ENCODE results near the gene CD8A.

The CD8A gene

DNA sequence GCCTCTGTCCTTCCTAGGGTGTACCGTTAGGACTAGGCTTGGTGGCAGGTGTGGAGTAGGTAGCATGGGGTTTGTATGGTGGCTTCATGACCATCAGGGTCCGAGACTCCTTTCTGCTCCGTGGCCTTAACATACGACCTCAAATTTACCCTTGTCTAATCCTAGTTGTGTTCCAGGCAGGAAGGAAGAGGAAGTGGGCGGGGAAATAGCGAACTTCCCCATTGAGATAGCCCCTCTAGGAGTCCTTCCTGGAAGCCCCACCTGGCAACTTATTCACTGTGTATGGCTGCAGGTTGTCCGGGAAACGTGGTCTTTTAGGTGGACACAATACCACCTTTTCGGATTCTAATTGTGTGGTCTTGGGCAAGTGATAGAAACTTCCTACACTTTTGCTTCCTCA lies 9.3 kb downstream of the CD8A start:
- in situ Hi-C loops (cut with MboI; ENCODE audit: low sequenced_read_pairs), result no loop called here

DNA sequence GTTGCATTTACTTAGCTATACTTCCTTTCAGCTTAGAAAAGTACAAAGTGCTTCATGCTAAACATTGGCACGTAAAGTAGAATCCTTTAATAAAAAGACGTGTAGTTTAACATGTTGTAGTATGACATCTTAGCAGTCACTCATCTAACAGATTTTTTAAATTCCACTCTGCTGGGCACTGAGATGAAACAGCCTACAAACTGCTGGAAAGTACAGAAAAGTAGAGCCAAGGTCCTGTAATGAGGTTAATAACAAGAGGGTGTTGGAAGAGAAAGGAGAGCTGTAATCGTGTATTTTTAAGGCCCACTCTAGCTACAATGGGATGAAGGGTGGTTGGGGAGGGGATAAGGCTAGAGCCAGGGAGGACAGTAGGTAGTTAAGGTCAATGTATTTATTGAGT lies 10.7 kb downstream of the CD8A start:
- in situ Hi-C loops (cut with MboI; ENCODE audit: low sequenced_read_pairs), result no loop called here

DNA sequence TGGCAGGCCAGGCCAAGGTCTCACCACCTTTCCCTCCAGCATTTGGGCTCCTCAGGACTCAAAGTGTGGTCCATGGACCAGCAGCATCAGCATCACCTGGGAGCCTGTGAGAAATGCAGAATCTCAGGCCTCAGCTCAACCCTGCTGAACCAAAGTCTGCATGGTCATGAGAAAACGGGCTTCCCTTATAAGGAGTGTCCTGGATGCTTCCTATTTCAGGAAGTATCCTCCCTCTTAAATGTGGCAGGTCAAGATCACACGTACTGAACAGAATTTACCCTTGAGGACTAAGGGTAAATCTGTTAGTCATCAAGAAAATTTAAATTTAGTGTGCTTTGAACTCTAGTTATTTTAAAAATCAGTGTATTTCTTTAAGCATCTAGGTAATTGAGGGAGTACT lies 11.8 kb downstream of the CD8A start:
- in situ Hi-C loops (cut with MboI; ENCODE audit: low sequenced_read_pairs), result no loop called here

DNA sequence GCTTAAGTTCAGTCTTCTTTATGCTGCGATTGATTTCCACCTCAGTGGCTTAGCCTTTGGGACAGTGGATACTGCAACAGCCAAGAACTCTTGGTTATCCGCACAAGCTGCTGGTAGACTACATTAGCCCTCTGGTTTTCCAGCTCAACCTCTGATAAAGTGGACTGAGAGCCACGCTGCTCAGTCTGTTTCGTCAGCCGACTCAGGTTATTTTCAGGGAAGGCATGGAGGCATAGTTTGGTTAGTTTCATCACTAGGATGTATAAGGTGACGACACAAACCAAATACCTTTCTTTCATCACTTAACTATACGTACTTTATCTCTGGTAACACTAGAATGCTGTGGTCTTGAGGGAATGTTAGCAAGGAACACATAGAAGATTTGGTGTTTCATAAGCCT lies 14.2 kb downstream of the CD8A start:
- in situ Hi-C loops (cut with MboI; ENCODE audit: low sequenced_read_pairs), result no loop called here

DNA sequence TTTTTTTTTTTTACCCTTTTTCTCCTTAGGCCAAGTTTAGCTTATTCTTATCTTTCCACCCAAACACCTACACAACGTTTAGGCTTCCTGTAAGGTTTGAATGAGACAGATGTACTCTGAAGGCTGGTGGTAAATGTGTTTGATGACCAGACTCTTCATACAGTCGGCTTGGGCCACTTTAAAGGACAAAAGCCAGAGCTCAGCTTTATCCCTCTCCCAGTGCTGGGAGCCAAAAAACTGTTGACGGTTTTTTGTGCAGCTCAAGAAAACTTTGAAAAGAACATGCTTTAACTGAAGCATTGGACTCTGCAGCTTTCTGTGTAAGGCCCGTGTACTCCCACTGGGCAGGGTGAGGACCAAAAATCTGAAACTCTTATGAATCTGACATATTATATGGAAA lies 15.4 kb downstream of the CD8A start:
- in situ Hi-C loops (cut with MboI; ENCODE audit: low sequenced_read_pairs), result no loop called here

DNA sequence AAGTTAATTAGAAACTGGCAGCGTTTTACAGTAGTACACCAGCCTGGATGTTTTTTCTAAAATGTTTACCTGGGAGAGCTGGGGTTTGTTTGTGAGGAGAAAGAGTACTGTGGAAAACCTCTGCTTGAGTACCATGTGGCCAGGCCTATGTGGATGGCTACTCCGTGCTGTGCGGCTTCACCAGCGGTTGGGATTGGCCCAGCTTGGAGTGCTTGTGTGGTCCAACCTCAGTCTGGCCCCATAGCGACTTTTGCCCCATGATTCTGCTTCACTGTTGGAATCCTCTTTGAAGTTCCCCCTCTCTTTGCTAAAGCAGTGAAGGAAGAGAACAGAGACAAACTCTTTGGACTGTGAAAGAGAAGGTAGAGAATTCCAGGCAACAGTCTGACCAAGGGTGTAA lies 15.9 kb downstream of the CD8A start:
- in situ Hi-C loops (cut with MboI; ENCODE audit: low sequenced_read_pairs), result no loop called here

DNA sequence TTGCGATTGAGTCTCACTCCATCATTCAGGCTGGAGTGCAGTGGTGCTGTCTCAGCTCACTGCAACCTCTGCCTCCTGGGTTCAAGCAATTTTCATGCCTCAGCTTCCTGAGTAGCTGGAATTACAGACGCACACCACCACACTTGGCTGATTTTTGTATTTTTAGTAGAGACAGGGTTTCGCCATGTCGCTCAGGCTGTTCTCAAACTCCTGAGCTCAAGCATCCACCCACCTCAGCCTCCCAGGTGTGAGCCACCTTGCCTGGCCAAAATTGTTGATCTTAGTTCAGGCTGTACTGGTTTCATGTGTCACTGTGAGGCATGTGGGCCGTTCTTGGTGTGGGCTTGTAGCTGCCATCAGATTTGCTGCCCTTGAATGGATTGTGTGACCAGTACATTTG lies 18.1 kb downstream of the CD8A start:
- in situ Hi-C loops (cut with MboI; ENCODE audit: low sequenced_read_pairs), result no loop called here

DNA sequence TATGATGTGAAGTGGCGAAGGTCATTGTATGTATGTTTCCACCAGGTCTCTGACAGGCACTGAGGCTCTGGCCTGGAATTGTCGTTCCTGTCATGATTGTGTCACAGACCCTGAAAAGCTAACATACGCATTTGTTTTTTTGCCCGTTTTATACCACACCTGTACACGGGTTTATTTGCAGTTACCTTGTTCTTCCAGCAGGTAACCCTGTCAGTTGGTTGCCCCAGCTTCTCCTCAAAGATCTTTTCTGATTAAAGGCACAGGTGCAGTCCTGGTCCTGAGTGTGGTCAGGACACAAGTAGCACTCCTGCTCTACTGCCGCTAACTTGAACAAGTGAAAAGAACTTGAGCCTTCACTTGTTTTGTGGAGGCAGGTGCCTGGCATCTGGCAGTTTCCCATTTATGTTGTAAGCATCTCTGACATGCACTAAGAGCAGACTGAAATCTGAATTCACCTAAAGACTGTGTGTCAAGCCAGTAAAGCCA lies 19.9 kb downstream of the CD8A start:
- in situ Hi-C loops (cut with MboI; ENCODE audit: low sequenced_read_pairs), result no loop called here

DNA sequence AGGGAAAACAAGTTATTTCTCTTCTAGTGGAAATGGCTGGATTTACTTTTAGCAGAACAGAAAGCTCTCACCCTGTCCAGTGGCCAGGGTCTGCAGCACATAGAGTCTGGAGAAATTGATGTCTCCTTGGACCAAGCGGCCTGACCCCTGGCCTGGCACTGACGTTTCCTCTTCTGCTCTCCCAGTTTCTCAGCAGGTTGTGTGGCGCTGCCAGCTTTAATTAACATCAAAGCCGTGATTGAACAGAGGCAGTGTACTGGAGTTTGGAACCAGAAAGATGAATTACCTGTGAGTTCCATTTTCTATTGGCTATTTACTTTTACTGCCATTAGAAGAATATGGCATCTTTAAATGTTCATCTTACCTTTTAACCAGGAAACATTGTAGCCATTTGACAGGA lies 20.9 kb downstream of the CD8A start:
- in situ Hi-C loops (cut with MboI; ENCODE audit: low sequenced_read_pairs), result no loop called here

DNA sequence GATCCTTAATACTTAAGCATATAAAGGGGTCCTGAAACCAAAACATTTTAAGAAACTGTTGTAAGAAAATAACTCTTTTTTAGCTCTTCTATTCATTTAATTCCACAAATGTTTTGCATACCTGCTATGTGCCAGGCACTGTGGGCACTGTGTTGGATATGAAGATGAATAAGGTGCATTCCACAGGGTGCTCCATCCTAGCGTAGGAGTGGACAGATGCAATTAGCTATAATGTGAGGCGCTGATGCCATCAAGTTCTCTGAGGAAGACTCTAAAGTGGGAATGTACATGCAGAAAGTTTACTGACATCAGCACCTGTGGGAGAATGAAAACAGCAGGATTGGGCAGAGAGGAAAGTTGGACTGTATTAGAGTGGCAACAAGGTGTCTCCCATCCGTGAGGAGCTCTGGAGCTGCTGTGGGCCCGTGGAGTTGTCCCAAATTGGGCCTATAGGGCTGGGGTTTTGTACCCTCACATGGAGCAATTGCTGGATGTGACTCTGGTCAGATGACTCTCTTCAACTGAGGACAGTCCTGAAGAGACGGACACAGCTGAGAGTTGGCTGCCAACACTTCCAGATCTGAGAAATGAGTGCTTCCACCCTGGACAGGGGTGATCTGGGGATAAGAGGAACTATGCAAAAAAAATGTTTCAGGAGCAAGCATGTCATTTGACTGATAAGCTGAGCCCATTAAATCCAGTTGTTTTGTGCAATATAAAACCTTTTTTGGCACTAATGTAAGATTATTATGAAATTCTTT lies 22.3 kb downstream of the CD8A start:
- in situ Hi-C loops (cut with MboI; ENCODE audit: low sequenced_read_pairs), result no loop called here

DNA sequence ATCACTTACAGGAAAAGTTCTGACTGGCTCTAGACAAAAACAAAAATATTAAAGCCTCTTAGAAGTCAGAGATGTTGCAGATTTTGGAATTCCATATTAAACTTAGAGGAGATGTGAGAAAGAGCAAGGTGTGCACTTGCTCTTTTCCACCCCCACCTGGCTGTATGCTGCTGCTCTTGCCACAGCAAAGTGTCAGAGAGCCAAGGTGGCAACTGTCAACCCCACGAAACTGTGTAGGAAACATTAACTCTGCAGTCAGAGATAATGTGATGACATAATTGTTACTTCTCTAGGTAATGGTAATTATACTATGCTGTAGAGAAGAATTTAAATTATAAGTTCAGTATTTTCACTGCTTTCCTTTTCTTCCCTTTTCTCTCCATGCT lies 25.4 kb downstream of the CD8A start:
- in situ Hi-C loops (cut with MboI; ENCODE audit: low sequenced_read_pairs), result no loop called here

DNA sequence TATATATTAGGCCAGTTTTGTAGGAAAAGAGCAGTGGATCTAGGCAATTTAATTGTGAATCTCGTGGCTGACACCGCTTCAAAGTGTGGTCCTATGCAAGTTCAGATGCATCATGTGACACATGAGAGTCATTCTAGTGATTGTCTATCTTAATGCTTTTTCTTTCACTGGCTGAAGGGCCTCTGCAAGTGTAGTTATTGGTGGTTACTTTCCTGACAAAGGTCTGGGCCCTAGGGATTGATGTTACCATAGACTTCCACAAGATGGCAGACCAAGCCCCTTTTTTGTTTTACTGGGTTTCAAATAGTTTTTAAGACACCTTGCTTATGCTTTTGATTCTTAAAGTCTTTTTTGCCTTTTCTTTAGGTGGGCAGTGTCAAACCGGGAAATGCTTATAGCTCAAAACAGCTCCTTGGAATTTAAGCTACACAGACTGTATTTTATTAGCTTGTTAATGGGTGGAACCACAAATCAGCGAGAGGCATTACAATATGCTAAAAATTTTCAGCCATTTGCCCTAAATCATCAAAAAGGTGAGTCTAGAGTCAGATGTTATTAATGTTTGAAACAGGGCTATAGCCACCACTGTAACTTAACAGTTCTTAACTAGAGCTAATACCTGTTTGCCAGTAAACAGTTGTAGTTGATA lies 25.9 kb downstream of the CD8A start:
- in situ Hi-C loops (cut with MboI; ENCODE audit: low sequenced_read_pairs), result no loop called here

DNA sequence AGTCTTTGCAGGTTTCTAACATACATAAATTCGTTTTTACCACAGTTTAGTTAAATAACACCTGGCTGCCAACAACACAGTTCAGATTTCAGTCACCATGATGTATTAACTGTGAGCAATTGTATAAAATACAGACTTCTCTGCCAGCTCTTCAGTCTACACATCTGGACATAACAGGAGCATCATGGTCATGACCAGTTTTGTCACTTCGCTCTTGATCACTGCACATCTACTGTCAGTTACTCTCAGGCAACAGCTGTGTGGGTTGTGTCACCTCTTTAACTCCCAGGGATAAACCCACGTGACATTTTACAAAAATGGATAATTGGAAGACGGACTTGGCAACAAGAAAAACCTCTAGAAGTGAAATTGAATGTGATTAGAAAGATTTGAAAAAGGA lies 30.3 kb downstream of the CD8A start:
- in situ Hi-C loops (cut with MboI; ENCODE audit: low sequenced_read_pairs), result no loop called here

DNA sequence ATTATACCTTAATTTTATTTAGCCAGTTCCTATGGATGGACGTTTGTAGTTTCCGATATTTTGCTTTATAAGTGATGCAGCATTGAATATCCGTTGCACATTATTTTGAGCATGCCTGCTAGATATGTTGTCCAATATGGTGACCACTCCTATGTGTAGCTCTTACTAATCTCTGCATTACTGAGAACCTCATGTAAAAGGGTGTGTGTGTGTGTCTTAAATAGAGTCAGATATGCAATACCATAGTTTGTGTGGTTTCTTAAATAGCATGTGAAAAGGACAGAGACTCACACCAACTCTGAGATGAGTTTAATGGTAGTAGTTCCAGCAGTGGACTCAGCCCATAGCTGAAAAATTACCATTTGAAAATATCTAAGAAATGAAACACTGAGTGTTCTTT lies 32.3 kb downstream of the CD8A start:
- in situ Hi-C loops (cut with MboI; ENCODE audit: low sequenced_read_pairs), result no loop called here

DNA sequence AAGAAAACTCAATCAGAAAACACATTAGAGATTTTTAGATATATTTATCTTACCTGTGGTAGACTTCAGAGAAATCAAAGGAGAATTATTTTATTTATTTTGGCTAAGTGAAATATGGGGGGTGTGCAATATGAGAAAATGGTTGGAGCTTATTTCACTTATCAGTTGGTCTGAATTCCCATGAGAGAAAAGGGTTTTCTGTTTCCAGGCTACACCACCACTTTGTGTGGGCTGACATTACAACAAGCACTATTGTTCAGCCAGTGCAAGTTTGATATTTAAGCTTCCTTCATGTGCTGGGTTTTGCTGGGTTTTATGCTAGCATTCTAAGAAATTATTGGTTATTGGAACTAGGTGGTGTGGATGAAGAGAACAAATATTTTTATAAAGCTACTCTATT lies 37.1 kb downstream of the CD8A start:
- in situ Hi-C loops (cut with MboI; ENCODE audit: low sequenced_read_pairs), result no loop called here

DNA sequence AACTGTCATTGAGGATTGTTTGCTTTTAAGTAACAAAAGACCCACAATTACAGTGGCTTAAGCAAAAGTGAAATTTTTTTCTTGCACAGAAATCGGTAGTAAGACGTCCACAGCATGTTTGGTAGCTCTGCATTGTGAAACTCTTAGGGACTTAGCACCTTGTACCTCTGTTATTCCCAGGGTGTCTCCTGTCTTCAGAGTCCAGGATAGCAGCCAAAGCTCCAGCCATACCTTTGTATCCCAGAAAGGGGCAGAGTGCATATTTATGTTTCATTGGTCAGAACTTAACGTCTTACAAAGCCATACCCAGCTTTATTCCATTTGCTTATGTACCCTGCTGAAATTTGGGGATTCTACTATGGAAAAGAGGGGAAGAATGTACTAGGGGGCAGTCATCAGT lies 37.8 kb downstream of the CD8A start:
- in situ Hi-C loops (cut with MboI; ENCODE audit: low sequenced_read_pairs), result no loop called here

DNA sequence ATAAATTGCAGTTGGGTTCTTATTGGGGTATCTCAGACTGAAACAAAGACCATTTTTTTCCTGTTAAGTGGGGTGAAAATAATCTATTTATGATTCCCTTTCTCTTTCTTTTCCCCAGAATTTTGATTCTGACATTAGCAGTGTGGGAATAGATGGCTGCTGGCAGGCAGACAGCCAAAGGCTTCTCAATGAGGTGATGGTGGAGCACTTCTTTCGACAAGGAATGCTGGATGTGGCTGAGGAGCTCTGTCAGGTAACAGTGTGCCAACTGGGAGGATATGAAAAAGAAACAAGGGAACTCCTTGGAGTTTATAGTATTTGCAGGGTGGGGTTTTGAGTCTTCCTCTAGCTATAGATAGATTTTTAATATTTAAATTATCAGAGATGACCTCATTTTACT lies 38.9 kb downstream of the CD8A start:
- in situ Hi-C loops (cut with MboI; ENCODE audit: low sequenced_read_pairs), result no loop called here

DNA sequence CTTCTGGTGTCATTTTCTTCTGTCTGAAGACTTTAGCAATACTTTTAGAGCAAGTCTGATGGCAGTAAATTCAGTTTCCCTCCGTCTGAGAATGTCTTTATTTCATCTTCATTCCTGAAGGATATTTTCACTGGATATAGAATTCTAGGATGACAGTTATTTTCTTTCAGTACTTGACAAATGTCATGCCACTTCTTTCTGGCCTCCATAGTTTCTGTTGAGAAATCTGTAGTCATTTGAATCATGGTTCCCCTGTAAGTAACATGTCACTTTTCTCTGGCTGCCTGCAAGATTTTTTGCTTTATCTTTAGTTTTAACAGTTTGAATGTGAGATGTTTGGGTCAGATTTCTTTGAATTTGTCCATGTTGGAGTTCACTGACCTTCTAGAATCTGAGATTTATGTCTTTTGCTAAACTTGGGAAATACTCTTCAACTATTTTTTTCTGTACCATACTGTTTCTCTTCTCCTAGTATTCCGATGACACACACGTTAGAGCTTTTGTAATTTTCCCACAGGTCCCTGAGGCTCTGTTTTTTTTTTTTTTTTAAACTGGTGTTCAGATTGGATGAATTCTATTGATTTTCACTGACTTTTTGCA lies 40.4 kb downstream of the CD8A start:
- in situ Hi-C loops (cut with MboI; ENCODE audit: low sequenced_read_pairs), result no loop called here

DNA sequence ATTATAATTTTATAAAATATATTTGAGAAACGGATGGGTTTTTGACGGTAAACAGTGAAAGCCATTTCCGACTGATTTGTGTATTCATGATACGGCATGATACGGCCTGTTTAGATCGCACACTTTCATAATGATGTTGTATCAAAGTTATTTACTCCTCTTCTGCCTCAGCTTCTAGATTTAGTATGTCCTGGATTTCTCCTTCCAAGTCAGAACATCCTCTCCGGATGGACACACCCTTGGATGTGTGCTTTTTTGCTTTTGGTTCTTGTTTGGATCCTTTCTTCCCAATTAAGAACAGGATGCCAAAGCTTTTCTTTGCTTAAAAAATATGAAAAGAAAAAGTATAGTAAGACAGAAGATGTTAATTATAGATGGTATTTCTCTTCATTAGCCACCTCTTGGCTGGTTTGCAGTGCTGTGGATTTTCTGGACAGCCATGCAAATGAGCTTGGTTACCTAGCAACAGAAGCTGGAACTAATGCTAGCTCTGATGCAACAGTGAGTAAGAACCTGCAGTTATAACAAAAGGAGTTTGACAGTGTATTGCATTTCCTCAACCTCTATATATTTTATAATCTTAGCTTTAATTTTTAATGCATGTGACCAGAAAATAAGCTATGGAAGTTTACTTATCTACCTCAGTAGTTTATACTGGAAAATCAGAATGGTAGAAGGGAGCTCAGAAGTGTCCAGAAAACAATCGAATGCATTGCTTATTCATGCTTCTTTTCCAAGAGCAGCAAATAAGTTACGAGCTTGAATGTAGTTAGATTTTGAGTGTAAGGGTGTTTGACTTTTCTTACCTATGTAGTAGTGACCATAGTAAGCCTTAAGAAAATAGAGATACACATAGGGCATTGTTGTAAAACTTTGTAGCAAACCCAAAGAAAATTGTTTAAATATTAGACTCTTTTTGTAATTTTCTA lies 42.7 kb downstream of the CD8A start:
- in situ Hi-C loops (cut with MboI; ENCODE audit: low sequenced_read_pairs), result no loop called here

DNA sequence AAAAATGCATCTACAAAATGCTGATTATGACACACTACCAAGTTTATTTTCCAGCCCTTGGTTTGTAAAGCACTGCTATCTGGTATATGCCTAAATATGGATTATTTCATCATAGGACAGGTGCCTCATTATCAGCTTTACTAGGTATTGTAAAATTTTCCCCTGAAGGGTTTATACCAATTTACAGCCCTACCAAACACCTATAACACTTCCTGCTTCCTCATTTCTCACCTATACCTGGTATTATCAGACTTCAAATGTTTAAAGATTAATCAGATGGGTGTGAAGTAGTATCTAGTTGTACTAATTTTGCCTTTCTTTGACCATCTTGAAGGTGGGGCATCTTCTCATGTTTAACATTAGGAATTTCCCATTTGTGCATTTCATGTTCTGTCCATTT lies 43.8 kb downstream of the CD8A start:
- in situ Hi-C loops (cut with MboI; ENCODE audit: low sequenced_read_pairs), result no loop called here

DNA sequence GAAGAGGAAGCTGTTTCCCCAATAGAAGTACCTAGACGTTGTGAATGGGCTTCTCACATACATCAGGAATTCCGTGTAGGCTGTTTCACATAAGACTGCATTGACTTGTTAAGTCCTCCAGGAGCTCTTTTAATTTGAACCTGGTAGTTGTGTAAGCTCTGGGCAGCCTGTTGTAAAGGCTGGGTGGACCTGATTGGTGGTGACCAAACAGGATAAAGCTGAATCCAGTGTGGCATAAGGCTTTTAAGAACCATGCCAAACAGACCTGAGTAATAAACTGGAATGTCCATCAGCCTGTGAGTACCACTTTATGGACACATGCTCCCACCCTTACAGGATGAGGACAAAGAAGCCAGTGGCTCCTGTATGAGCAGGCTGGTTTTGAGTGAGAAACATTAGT lies 46.6 kb downstream of the CD8A start:
- in situ Hi-C loops (cut with MboI; ENCODE audit: low sequenced_read_pairs), result no loop called here

Measured in HL-60/S4 treated with phorbol 12-myristate 13-acetate at 8.2 ng/mL for 4 days and 3 days (cell line).